ENCODE measurements around the gene TCL1B. TPM values are rescaled to one million over a fixed set of nuclear protein-coding genes. Genes with fewer than 3 reads are reported as not detected.

The TCL1B gene
- total RNA-seq, 4 donors from 2014 or later: not detected

- 42 to 44% methylated on average over 7 of the region's 7 CpGs for WGBS, 2 donors
- TF ChIP-seq EP300 (IDR thresholded peaks at IDR 0.05): no peak
- TF ChIP-seq POLR2A (IDR thresholded peaks at IDR 0.05): no peak
Observed at GRCh38 chr14:95651028-95651427, 35.2 kb upstream of the TCL1B start.

GRCh38 chr14:95651821-95652583 lies 34.2 kb upstream of the TCL1B start:
- no peaks in the 10 kb centered on the region for H3K36me3 ChIP-seq
- H3K4me3 ChIP-seq: no peak overlapping the region
- no peak overlapping the region for H3K27ac ChIP-seq
- no peaks in the 10 kb centered on the region for H3K27me3 ChIP-seq
- 47 to 55% methylated on average over 5 of the region's 5 CpGs for WGBS, 2 donors
- no peaks in the 10 kb centered on the region for H3K9me3 ChIP-seq
- TF ChIP-seq, protein P1, sequence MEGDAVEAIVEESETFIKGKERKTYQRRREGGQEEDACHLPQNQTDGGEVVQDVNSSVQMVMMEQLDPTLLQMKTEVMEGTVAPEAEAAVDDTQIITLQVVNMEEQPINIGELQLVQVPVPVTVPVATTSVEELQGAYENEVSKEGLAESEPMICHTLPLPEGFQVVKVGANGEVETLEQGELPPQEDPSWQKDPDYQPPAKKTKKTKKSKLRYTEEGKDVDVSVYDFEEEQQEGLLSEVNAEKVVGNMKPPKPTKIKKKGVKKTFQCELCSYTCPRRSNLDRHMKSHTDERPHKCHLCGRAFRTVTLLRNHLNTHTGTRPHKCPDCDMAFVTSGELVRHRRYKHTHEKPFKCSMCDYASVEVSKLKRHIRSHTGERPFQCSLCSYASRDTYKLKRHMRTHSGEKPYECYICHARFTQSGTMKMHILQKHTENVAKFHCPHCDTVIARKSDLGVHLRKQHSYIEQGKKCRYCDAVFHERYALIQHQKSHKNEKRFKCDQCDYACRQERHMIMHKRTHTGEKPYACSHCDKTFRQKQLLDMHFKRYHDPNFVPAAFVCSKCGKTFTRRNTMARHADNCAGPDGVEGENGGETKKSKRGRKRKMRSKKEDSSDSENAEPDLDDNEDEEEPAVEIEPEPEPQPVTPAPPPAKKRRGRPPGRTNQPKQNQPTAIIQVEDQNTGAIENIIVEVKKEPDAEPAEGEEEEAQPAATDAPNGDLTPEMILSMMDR (IDR thresholded peaks at IDR 0.05): no peak
- TF ChIP-seq POLR2A (IDR thresholded peaks at IDR 0.05) (no peak), EP300 (IDR thresholded peaks at IDR 0.05) (no peak)
- no peak for DNase-seq (ENCODE audit: low spot score in 2 of 2)
- H3K4me1 ChIP-seq: no peaks in the 10 kb centered on the region

More at GRCh38 chr14:95651028-95651427, 35.2 kb upstream of the TCL1B start:
- Histone ChIP-seq H3K9me3 (no peaks in the 10 kb centered on the region), H3K27me3 (no peaks in the 10 kb centered on the region), H3K27ac (no peak overlapping the region), H3K4me3 (no peak overlapping the region), H3K36me3 (no peaks in the 10 kb centered on the region), H3K4me1 (no peaks in the 10 kb centered on the region)
- no peak for DNase-seq (ENCODE audit: low spot score in 2 of 2)

- WGBS, 2 donors: 62 to 63% methylated on average over 2 of the region's 2 CpGs
- Histone ChIP-seq H3K4me3 (no peak overlapping the region), H3K36me3 (no peaks in the 10 kb centered on the region), H3K9me3 (no peaks in the 10 kb centered on the region), H3K4me1 (no peaks in the 10 kb centered on the region), H3K27me3 (no peaks in the 10 kb centered on the region), H3K27ac (no peak overlapping the region)
- TF ChIP-seq POLR2A (IDR thresholded peaks at IDR 0.05) (no peak), EP300 (IDR thresholded peaks at IDR 0.05) (no peak)
- TF ChIP-seq, protein P1 (IDR thresholded peaks at IDR 0.05): no peak
- DNase-seq (ENCODE audit: low spot score in 2 of 2): no peak
Observed at GRCh38 chr14:95652690-95653089, 33.5 kb upstream of the TCL1B start.

DNA sequence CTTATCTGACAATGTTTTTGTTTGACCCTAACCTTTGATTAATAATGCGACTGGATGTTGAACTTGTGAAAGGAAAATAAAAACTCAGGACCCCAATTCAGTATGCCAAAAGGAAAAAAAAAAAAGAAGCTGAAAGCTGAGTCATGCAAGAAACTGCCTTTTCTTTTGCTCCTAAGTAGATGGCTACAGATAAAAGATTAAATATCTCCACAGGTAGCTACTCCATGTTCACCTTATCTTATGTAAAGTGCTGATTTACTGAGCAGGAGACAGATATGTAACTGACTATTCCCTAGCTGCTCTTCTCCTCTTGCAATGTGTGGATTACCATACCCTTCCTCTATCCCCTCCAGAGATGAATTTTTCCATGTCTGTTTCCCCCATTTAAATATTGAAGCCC lies 30.8 kb upstream of the TCL1B start:
- no peak for TF ChIP-seq POLR2A (IDR thresholded peaks at IDR 0.05)
- TF ChIP-seq EP300 (IDR thresholded peaks at IDR 0.05): no peak
- TF ChIP-seq, protein P1 (IDR thresholded peaks at IDR 0.05): no peak
- no peak for DNase-seq (ENCODE audit: low spot score in 2 of 2)
- Histone ChIP-seq H3K27ac (no peak overlapping the region), H3K9me3 (no peaks in the 10 kb centered on the region), H3K36me3 (no peaks in the 10 kb centered on the region), H3K4me1 (no peaks in the 10 kb centered on the region), H3K4me3 (no peak overlapping the region), H3K27me3 (no peaks in the 10 kb centered on the region)
- WGBS, 2 donors: 32 to 39% methylated on average over 1 of the region's 1 CpG

GRCh38 chr14:95656634-95657033 lies 29.6 kb upstream of the TCL1B start:
- Histone ChIP-seq H3K27me3 (no peaks in the 10 kb centered on the region), H3K4me1 (no peaks in the 10 kb centered on the region), H3K27ac (no peak overlapping the region), H3K36me3 (no peaks in the 10 kb centered on the region), H3K9me3 (no peaks in the 10 kb centered on the region), H3K4me3 (no peak overlapping the region)
- DNase-seq (ENCODE audit: low spot score in 2 of 2): no peak
- TF ChIP-seq EP300 (IDR thresholded peaks at IDR 0.05): no peak
- TF ChIP-seq, protein P1 (IDR thresholded peaks at IDR 0.05): no peak
- TF ChIP-seq POLR2A (IDR thresholded peaks at IDR 0.05): no peak
- WGBS, 2 donors: 82 to 88% methylated on average over 5 of the region's 5 CpGs
